ENCODE results near the gene TRMT44. TPM values are rescaled to one million over a fixed set of nuclear protein-coding genes. Genes with fewer than 3 reads are reported as not detected.
"Not testable (repeated sequence)": the region's sequence is repeated elsewhere in the genome, so short reads cannot be mapped to it uniquely, and the experiment has no call there.

TRMT44 gene
- total RNA-seq, 1 donor from 2014 or later, result 12.4 TPM

GRCh38 chr4:8488791-8489369 is 48.3 kb downstream of the TRMT44 start:
- H3K4me3 Mint-ChIP-seq (ENCODE audit: unreplicated experiment), result no peak overlapping the region
- no peak overlapping the region for H3K27ac Mint-ChIP-seq (ENCODE audit: unreplicated experiment)
- DNase-seq (ENCODE audit: low spot score), result no peak
- no peak for TF ChIP-seq CTCF (IDR thresholded peaks at IDR 0.05)
- H3K4me1 Mint-ChIP-seq (ENCODE audit: low read depth), result no peaks in the 10 kb centered on the region
- H3K36me3 Mint-ChIP-seq (ENCODE audit: low read depth), result no peaks in the 10 kb centered on the region
- no peaks in the 10 kb centered on the region for H3K27me3 Mint-ChIP-seq (ENCODE audit: low read depth)
- H3K9me3 Mint-ChIP-seq (ENCODE audit: low read depth), result no peaks in the 10 kb centered on the region

GRCh38 chr4:8491478-8491877 is 50.9 kb downstream of the TRMT44 start:
- H3K9me3 Mint-ChIP-seq (ENCODE audit: low read depth); H3K4me1 Mint-ChIP-seq (ENCODE audit: low read depth); H3K27me3 Mint-ChIP-seq (ENCODE audit: low read depth); H3K4me3 Mint-ChIP-seq (ENCODE audit: unreplicated experiment); H3K36me3 Mint-ChIP-seq (ENCODE audit: low read depth); H3K27ac Mint-ChIP-seq (ENCODE audit: unreplicated experiment); DNase-seq (ENCODE audit: low spot score): not testable (repeated sequence)

GRCh38 chr4:8492174-8492573 is 51.6 kb downstream of the TRMT44 start:
- no peaks in the 10 kb centered on the region for H3K27me3 Mint-ChIP-seq (ENCODE audit: low read depth)
- H3K4me1 Mint-ChIP-seq (ENCODE audit: low read depth), result no peaks in the 10 kb centered on the region
- H3K4me3 Mint-ChIP-seq (ENCODE audit: unreplicated experiment), result no peak overlapping the region
- H3K9me3 Mint-ChIP-seq (ENCODE audit: low read depth), result no peaks in the 10 kb centered on the region
- no peak overlapping the region for H3K27ac Mint-ChIP-seq (ENCODE audit: unreplicated experiment)
- no peak for TF ChIP-seq CTCF (IDR thresholded peaks at IDR 0.05)
- DNase-seq (ENCODE audit: low spot score), result no peak
- no peaks in the 10 kb centered on the region for H3K36me3 Mint-ChIP-seq (ENCODE audit: low read depth)

GRCh38 chr4:8493484-8493883 is 52.9 kb downstream of the TRMT44 start:
- DNase-seq (ENCODE audit: low spot score), result no peak
- TF ChIP-seq CTCF (IDR thresholded peaks at IDR 0.05), result no peak
- Mint-ChIP-seq H3K4me1 (ENCODE audit: low read depth) (no peaks in the 10 kb centered on the region), H3K36me3 (ENCODE audit: low read depth) (peaks cover 2% of the 10 kb centered on the region), H3K27me3 (ENCODE audit: low read depth) (peaks cover 2% of the 10 kb centered on the region), H3K9me3 (ENCODE audit: low read depth) (peaks cover 4% of the 10 kb centered on the region), H3K4me3 (ENCODE audit: unreplicated experiment) (no peak overlapping the region), H3K27ac (ENCODE audit: unreplicated experiment) (no peak overlapping the region)

GRCh38 chr4:8494218-8494617 is 53.6 kb downstream of the TRMT44 start:
- Mint-ChIP-seq H3K36me3 (ENCODE audit: low read depth) (peaks cover 2% of the 10 kb centered on the region), H3K4me1 (ENCODE audit: low read depth) (no peaks in the 10 kb centered on the region), H3K4me3 (ENCODE audit: unreplicated experiment) (no peak overlapping the region), H3K27me3 (ENCODE audit: low read depth) (peaks cover 2% of the 10 kb centered on the region), H3K9me3 (ENCODE audit: low read depth) (peaks cover 4% of the 10 kb centered on the region), H3K27ac (ENCODE audit: unreplicated experiment) (no peak overlapping the region)
- no peak for DNase-seq (ENCODE audit: low spot score)
- TF ChIP-seq CTCF (IDR thresholded peaks at IDR 0.05), result no peak

GRCh38 chr4:8494983-8495548 is 54.5 kb downstream of the TRMT44 start:
- Mint-ChIP-seq H3K4me1 (ENCODE audit: low read depth) (no peaks in the 10 kb centered on the region), H3K27me3 (ENCODE audit: low read depth) (peaks cover 2% of the 10 kb centered on the region), H3K27ac (ENCODE audit: unreplicated experiment) (no peak overlapping the region), H3K36me3 (ENCODE audit: low read depth) (peaks cover 2% of the 10 kb centered on the region), H3K4me3 (ENCODE audit: unreplicated experiment) (no peak overlapping the region), H3K9me3 (ENCODE audit: low read depth) (peaks cover 4% of the 10 kb centered on the region)
- TF ChIP-seq CTCF (IDR thresholded peaks at IDR 0.05), result no peak
- no peak for DNase-seq (ENCODE audit: low spot score)

Data from chondrocyte (in vitro differentiated cells).